Hematopoietic multipotent progenitor cell treated with erythropoietin and hydrocortisone succinate and interleukin-3 and kit ligand, for 6 days (in vitro differentiated cells): ENCODE results near the gene MSLN.

ENCODE experiments used
- DNase-seq: peaks from one replicate; pipeline ENCODE4 v3.0.0-alpha.2; 2015

Gene MSLN

DNA sequence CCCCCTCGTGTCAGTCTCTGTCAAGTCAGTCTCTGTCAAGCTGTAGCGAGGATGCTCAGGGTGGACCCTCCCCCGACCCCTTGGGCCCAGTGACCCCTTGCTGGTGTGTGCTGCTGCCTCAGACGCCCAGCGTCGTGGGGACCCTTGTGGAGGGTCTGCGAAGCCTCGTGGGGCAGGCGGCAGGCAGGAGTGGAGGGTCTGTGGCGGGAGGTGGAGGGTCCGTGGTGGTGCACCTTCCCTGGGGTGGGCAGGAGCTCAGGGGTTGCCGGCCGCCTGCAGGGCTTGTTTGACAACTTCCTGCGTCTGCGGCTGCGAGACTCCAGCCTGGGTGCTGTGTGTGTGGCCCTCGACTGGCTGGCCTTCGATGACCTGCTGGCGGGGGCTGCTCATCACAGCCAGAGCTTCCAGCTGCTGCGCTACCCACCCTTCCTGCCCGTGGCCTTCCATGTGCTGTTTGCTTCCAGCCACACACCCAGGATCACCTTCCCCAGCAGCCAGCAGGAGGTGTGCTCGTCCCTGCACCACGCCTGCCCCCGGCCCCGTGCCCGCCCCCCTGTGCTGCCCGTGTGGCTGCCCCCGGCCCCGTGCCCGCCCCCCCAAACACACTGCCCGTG lies 34.4 kb downstream of the MSLN start:
- no peak for DNase-seq

DNA sequence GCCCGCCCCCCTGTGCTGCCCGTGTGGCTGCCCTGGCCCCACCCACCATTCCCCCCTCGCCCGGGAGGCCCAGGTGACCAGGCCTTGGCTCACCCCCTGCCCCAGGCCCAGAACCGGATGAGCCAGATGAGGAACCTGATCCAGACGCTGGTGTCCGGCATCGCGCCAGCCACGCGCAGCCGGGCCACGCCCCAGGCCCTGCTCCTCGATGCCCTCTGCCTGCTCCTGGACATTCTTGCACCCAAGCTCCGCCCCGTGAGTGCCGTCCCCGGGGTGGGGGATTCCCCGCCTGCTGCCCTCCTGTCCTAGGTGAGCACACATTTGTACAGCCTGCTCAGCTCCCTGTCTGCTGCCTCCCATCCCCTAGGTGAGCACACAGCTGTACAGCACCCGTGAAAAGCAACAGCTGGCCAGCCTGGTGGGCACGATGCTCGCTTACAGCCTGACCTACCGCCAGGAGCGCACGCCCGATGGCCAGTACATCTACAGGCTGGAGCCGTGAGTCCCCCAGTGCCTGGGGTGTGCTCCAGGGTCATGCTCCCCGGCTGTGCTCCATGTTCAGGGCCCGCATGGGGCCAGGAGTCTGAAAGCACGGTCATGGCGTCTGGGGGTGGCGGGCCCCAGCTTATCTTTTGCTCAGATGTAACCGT lies 35.2 kb downstream of the MSLN start:
- no peak for DNase-seq

DNA sequence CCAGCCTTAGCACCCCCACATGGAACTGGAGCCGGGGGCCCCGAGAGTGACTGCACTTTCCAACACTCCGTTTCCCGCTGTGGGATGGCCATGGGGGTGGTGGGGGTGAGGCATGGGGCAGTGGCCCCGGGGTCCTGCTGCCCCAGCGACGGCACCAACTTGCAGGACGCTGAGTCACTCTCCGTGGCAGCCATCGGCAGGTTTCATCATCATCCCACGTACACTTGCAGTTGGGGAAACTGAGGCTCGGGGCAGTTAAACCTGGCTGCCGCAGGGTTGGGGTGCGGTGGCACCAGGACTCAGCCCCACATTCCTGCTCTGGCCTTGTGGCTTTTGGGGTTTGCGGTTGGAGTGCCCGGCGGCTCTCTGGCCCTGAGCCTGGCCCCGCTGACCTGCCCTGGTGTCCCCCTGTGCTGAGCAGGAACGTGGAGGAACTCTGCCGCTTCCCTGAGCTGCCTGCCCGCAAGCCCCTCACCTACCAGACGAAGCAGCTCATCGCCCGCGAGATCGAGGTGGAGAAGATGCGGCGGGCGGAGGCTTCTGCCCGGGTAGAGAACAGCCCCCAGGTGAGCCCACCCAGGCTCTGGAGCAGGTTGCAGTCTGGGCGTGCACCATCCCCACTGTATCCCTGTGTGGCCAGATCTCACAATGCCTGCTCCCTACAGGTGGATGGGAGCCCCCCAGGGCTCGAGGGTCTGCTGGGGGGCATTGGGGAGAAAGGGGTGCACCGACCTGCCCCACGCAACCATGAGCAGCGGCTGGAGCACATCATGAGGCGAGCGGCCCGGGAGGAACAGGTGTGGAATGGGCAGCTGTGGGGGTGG lies 36.0 kb downstream of the MSLN start:
- no peak for DNase-seq

DNA sequence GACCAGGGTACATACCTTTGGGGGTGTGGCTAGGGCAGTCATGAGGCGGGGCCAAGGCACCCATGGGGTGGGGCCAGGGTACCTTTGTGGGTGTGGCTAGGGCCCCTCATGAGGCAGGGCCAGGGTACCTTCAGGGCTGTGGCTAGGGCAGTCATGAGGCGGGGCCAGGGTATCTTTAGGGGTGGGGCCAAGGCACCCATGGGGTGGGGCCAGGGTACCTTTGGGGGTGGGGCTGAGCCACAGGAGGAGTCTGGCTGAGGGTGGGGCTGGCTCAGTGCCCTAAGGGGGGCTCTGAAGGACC lies 36.5 kb downstream of the MSLN start:
- peak; percentile 53 for DNase-seq

DNA sequence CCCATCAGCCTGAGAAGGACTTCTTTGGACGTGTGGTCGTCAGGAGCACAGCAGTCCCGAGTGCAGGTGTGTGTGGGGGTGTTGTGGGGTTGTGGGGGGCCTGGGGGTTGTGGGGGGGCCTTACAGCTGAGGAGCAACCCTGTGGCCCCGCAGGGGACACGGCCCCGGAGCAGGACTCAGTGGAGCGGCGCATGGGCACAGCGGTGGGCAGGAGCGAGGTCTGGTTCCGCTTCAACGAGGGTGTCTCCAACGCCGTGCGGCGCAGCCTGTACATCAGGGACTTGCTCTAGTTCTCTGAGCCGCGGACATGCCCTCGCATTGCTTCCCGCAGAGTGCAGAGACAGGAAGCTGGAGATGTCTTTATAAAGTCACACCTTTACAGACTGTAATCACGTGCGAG lies 37.2 kb downstream of the MSLN start:
- no peak for DNase-seq

DNA sequence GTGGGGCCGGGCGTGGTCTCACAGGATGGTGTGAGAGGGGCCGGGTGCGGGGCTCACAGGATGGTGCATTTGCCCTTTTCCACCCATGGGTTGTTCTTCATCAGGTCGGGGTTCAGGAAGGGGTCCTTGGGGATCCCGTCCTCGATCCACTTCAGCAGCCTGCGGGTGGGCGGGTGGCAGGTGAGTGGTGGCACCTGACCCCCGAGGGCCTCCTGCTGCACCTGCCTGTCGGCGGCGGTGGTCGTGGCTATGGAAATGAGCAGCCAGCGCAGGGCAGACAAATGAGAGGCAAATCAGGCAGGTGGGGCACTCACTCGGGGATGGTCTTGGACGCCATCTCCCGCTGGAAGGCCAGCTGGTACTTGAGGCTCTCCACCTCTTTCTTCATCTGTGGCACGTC lies 38.1 kb downstream of the MSLN start:
- DNase-seq, result no peak

DNA sequence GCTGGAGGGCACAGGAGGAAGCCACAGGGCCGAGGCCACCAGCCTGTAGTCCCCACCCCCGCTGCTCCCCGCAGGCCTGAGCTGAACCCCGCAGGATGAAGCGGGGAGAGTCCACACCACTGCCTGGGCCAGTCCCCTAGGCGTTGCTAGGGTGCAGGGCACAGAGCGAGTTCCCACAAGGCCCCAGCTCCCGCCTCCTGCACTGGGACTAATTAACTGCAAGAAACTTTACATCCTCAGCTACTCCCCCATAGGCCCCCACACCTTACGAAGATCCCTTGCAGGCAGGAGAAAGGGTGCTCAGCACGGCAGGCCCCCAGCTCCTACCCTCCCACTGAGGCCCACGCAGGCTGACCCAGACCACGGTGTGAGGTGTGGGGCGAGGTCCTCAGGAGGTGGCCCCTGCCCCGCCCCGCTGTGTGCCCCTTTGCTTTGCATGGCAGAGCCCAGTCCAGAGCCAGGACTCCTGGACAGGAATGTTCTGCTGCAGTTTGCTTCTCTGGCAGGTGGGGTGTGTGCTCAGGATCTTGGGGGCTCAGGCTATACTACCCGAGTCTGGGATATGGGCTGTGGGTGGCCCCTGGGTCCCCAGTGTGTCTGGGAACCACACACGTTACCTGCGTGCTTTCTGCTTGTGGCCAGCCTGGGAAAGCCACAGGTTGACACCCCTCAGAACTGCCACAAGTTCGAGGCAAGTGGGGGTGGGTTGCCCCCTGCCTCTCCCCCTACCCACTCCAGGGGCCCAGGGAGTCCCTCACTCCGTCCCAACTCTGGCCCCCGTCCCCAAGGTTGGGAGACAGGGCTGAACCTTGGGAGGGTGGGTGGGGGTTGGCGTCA lies 38.8 kb downstream of the MSLN start:
- DNase-seq, result peak; percentile 30

DNA sequence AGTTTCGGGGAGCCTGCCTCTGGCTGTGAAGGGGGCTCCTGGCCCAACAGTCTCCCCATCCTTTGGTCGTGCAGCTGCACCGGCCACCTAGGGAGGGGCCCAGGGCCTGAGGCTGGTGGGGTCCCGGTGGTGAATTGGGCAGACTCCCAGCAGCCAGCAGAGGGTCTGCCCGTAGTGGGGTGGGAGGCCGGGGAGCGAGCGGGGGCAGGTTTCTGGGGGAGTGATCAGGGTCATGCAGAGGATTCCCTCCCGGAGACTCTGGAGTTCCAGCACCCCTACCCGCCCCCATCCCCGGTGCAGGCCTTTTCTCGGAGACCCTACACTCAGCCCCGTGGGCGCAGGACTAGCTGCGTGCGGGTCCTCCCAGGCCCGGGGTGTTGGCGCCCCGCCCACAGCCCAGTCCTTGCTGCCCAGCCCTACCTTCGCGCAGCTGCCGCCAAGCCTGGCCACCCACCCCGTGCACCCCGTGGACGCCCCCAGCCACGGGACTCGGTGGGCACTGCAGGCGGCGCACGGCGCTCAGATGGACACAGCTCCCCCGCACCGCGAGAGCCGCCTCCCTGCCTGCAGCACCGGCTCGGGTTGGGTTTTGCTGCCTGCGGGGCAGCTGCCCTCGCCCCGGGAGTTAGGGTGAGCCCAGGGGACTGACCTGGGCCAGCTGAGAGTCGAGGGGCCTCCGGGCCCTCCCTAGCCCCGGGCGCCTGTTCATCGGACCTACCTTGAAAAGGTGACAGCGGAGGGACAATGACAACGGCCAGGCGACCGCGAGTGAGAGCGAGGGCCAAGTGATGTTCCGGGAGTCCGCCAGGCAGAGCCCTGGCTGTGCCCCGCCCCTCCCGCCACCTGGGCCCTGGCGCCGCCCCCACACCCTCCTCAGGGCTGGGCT lies 39.7 kb downstream of the MSLN start, which contains the start of gene GNG13:
TSS of gene GNG13 (minus strand) at position 787 of the 886 bp plus-strand sequence. CDS start 1,657 bp downstream, outside the sequence.
- no peak for DNase-seq

DNA sequence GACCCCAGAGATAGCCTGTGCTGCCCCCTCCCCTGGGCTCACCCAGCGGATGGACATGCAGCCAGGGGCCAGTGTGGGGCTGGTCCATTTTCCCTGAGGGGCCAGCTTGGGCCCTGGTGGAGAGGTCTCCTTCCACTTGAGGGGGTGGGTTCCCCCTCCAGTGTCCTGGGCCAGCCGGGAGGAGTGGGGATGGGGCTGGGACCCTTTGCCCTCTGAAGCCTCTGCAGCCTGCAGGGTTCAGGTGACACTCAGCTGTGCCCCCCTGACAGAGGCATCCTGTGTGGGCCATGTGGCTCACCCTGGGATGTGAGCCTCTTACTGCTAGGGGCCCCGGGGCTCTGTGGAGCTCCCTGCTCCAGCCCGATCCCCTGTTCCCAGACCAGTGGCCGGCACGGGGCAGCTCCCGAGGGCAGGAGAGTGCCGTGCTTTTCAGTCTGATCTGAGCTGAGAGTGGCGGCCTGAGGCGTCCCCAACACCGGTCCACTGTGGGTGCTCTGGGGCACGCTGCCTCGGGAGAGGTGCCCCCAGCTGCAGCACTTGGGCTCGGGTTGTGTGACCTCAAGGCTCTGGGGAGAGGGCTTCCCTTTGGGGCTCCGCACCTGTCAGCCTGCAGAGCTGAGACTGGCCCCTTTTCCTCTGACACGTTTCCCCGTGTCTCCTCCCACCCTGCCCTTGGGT lies 40.4 kb downstream of the MSLN start:
- no peak for DNase-seq

DNA sequence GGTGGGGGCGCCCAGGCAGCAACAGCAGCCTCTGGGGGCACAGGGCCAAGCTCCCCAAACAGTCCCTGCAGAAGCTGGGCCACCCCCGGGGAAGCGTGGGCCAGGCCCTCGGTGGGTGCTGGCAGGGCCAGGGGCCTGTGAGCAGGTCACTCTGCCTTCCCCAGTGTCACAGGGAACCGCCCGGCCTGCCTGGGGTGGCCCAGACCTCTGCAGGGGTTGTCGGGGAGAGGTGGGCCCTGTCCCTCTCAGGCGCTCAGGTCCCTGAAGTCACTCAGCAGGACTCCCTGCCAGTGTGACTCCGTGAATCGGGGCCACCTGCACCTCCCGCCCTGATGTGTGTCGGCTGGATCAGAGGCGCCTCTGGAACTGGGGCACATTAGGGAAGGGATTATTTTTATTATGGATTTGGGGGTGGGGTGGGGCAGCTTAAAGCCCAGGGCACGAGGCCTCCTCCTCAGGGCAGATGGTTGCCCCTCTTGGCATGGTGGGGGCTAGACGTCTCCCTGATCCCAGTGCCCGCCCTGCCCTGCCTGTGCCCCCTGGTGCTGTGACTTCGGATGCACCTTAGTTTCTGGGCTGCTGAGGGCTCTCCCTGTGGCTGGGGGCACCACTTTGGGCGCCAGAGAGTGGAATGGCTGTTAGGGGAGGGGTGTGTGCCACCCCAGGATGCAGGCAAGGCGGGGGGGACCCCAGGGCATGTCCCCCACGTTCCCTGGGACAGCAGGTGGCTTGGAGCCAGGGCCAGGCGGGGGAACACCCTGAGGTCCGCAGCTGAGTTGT lies 41.2 kb downstream of the MSLN start:
- DNase-seq, result no peak

DNA sequence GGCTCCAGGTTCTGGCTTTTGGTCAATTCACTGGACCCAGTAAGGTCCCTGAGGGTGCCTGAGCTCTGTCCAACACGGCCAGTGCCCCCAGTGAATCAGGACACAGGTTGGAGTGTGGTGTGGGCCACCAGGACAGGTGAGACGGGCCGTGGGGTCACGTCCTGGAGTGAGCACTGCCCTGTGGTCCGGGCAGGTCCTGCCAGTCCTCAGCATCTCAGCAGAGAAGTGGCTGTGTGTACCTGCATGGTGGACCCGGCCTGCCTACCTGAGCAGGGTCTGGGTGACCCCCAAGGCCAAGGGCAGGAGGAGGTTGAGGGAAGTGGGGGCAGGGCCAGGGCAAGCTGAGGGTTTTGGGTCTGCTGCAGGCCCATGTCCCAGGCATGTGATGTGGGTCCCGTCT lies 41.9 kb downstream of the MSLN start:
- no peak for DNase-seq

DNA sequence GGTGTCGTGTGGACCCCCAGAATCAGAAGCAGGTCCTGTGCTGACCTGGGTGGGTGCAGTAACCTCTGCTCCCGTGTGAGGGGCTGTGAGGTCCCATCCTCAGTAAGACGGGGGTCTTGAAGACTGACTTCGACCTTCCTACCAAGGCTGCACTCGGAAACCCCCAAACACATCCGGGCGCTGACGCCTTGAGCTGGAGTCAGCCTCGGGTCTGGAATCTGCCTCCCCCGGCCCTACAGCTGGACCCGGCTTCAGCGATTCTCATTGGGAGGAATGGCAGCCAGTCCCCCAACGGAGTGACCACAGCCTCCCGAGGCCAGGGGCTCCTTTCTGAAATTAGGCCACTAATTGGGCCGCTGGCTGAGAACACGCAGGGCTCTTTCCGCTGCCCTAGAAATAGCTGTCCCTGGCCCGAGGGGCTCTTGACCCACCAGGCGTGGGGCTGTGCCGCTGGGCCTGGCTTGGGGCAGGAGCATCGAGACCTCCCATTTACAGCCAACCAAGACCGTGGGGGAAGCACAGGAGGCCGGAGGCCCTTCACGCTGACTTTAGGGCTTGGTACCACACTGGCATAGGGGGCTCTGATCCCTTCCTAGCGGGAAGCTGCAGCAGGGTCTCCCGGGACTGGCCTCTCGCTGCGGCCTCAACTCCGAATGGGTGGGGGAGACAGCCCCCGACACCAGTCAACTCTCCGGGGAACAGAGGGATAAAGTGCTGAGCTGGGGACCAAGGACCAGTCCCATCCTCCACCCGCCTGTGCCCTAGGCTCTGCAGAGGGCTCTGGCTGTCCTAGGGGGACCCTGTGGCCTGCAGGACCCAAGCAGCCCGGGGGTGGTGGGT lies 42.6 kb downstream of the MSLN start:
- DNase-seq, result no peak

DNA sequence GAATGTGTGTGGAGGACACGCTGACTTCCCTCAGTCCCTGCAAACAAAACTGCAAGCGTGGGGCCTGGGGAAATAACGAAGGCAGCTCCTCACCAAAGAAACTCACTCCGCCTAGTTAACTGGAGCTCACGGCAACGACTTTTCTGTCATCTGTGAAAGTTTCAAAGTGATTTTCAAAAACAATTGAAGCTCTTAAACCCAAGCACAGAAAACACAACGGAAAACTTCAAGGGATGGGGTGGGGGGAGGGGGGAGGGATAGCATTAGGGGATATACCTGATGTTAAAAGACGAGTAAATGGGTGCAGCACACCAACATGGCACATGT lies 43.2 kb downstream of the MSLN start:
- DNase-seq, result no peak

DNA sequence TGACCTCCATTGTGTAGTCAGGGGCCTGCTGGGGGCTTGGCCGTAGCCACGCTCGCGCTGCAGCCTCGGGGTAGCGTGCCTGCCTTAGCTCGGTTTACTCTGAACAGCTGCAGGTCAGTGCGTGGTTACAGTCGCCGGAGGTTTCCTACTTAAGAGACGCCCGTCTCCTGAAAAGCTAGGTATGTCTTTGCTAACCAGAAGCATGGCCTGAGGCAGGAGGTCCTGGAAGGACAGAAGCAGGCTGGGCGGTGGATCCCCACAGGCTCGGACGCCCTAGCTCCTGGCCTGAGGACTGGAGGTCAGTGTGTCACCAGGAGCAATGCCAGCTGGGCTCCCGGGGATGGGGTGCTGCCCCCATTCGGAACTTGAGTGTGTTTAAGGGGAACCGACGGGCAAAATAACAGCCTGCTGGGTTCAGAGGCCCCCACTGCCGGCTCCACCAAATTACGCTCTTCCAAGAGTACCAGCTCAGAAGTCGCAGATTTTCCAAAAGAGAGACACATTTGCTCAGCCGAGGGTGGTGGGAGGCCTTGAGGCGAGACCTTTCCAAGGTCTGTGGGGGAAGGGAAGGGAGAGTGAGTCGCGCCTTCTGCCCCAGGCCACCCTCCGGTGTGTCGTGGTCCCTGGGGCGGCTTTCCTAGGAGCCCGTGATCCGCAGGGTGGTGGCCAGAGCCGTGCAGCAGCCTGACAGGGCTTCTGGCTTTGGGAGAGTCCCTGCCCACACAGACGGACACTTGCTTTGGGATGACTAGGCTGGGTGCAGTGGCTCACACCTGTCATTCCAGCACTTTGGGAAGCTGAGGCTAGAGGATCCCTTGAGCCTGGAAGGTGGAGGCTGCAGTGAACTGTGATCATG lies 43.9 kb downstream of the MSLN start:
- no peak for DNase-seq

DNA sequence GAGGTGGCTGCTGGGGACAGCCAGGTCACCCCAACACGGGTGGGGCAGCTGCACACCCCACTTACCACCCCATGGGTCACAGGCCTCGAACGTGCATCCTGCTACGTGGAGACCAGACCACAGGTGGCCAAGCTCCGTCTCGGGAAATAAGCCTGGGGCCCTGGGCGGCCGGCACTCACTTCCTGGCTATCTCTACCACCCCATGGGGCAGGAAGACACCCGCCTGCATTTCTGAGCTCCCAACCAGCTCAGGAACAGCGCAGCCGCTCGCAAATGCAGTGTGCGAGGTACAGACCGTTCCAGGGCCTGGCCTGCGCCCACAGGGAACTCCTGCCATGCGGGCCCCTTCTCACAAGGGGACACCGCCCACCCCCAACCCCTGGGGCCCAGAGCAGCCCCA lies 44.9 kb downstream of the MSLN start:
- no peak for DNase-seq

DNA sequence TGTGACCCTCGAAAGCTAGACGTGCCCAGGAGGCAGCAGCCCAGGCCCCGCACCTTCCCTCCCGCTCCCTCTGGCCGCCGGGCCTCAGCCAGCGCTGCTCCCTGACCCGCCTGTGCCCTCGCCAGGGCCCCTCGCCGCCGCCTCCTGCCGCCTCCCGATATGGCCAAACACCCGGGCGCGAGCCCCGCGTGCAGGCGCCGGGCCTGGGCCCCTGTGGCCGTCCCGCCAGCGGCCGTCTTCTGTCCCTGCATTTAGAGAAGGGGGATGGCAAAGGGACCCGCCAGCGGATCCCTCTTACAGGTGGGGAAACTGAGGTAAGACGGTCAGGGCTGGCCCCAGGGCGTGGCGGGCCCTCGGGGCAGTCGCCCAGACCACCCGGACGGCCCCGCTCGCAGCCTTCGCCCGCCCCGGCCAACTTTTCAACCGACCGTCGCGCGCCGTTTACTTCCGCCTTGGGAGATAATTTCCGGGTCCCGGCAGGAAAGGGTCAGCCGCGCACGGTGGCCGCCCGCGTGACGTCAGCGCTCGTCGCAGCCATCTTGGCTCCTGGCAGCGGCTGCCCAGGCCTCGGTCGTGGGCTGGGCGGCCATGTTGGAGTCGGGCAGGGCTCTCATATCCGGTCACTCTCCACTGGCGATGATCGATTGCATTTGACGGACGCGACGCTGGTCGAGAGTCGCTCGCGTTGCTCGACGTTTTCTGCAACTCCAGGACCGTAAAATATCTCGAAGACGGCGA lies 47.0 kb downstream of the MSLN start:
- DNase-seq, result peak; percentile 95

DNA sequence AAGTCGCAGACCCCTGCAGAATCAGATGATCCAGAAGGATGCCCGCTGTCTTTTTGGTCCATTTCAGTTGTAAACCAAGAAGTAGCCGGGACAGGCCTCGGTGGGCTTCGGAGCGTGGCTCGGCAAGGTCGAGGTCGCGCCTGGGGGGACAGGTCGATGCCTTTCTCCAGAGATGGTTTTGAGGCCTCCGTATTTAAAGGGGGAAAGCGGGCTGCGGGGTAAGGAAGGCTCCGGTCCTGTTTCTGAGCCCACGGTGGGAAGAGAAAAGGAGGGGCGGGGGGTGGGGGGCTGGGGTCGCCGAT lies 47.5 kb downstream of the MSLN start:
- DNase-seq, result no peak

DNA sequence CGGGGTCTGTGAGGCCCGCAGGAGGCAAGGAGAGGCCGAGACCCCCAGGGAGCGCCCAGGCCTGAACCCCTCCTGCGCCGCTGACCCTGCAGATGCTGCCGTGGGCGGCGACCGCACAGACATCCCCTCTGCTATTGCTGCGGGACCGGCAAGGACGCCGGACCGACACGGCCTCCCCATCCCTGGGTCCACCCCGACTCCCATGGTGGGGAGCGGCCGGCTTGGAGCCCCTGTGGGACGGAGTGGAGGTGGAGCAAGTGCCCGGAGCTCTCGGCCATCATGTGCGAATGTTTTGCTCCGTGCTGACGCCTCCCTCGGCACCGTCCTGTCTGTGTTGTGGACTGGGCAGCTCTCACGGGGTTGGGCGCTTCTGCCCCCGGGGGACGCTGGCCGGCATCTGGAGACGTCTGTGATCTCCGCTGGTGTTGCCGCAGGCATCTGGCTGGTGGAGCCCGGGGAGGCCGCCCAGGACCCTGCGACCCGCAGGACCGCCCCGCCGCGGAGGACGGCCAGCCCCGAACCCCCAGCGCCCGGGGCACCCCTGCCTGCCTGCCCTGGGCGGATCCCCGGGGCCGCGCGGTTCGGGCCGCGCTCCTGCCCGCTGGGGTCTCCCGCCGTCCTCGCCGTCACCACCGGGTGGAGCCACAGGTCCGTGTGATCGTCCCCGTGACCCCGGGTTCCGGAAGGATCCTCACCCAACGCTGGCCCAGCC lies 52.8 kb downstream of the MSLN start:
- peak; percentile 60 for DNase-seq
